Liver (tissue), 9 donors: Measurements from ENCODE around the gene EXOC6B. TPM values are rescaled to one million over a fixed set of nuclear protein-coding genes. Genes with fewer than 3 reads are reported as not detected.

Source experiments
- DNase-seq: peaks from one replicate; pipeline ENCODE4 v3.0.0-alpha.2; 2017; ENCODE audit warnings: low spot score
- H3K27ac ChIP-seq, 2 donors: one replicate each; pipeline ENCODE4 v1.7.0; 2013; ENCODE audit warnings: inconsistent platforms in 2 of 2, low read length in 2 of 2, control low read depth in 1 of 2, low read depth in 1 of 2, mild to moderate bottlenecking in 1 of 2
- H3K27me3 ChIP-seq, 4 donors: one replicate each; pipeline versions ENCODE4 v1.6.1 to v1.7.0; 2013; ENCODE audit warnings: low read length in 3 of 4, inconsistent platforms in 1 of 4, mild to moderate bottlenecking in 1 of 4, moderate library complexity in 1 of 4; ENCODE audit not compliant: control insufficient read depth in 4 of 4, insufficient read depth in 4 of 4
- H3K36me3 ChIP-seq, 4 donors: one replicate each; pipeline versions ENCODE4 v1.6.1 to v1.7.0; 2013; ENCODE audit warnings: low read length in 3 of 4, mild to moderate bottlenecking in 3 of 4, low read depth in 1 of 4, moderate library complexity in 1 of 4; ENCODE audit not compliant: control insufficient read depth in 4 of 4, insufficient read depth in 3 of 4
- H3K4me1 ChIP-seq, 4 donors: one replicate each; pipeline versions ENCODE4 v1.6.1 to v1.7.0; 2013; ENCODE audit warnings: low read length in 3 of 4, mild to moderate bottlenecking in 3 of 4, moderate library complexity in 1 of 4; ENCODE audit not compliant: control insufficient read depth in 4 of 4, insufficient read depth in 4 of 4
- H3K4me3 ChIP-seq, 3 donors: one replicate each; pipeline versions ENCODE4 v1.6.1 to v1.7.0; 2013; ENCODE audit warnings: low read length in 3 of 3, control low read depth in 1 of 3, low read depth in 1 of 3, mild to moderate bottlenecking in 1 of 3
- H3K9ac ChIP-seq, 2 donors: one replicate each; pipeline ENCODE4 v1.7.0; 2013; ENCODE audit warnings: low read length in 2 of 2, mild to moderate bottlenecking in 2 of 2, moderate library complexity in 2 of 2, control low read depth in 1 of 2, low read depth in 1 of 2
- H3K9me3 ChIP-seq, 4 donors: one replicate each; pipeline versions ENCODE4 v1.6.1 to v1.7.0; 2013; ENCODE audit warnings: low read length in 3 of 4; ENCODE audit not compliant: control insufficient read depth in 4 of 4
- CTCF ChIP-seq: fragments of 150-350 bp; IDR thresholded peaks from 2 replicates; pipeline ENCODE4 v1.5.1; 2017; ENCODE audit warnings: improper control_type of control experiment, low read depth, low read length; ENCODE audit not compliant: missing input control
- EGR1 ChIP-seq, 2 donors: IDR thresholded peaks; 2 replicates each; pipeline ENCODE4 v1.6.1; 2016 to 2018; ENCODE audit warnings: antibody characterized with exemption in 2 of 2, low read depth in 2 of 2
- FOXA2 ChIP-seq: IDR thresholded peaks from 2 replicates; pipeline ENCODE4 v1.6.1; 2016; ENCODE audit warnings: antibody characterized with exemption
- GABPA ChIP-seq, 2 donors: IDR thresholded peaks in 1 of 2; conservative IDR thresholded peaks in 1 of 2; 2 replicates each; pipeline ENCODE4 v1.6.1; 2016; ENCODE audit warnings: antibody characterized with exemption in 2 of 2, mild to moderate bottlenecking in 1 of 2, moderate library complexity in 1 of 2
- HNF4G ChIP-seq: IDR thresholded peaks from 2 replicates; pipeline ENCODE4 v1.6.1; 2016; ENCODE audit warnings: antibody characterized with exemption
- JUND ChIP-seq, 2 donors: IDR thresholded peaks; 2 replicates each; pipeline ENCODE4 v1.6.1; 2016; ENCODE audit warnings: antibody characterized with exemption in 2 of 2
- NR2F2 ChIP-seq: IDR thresholded peaks from 2 replicates; pipeline ENCODE4 v1.6.1; 2016; ENCODE audit warnings: antibody characterized with exemption
- RAD21 ChIP-seq, 2 donors: IDR thresholded peaks; 2 replicates each; pipeline ENCODE4 v1.6.1; 2016; ENCODE audit warnings: antibody characterized with exemption in 2 of 2, mild to moderate bottlenecking in 2 of 2
- REST ChIP-seq: IDR thresholded peaks from 2 replicates; pipeline ENCODE4 v1.6.1; 2016; ENCODE audit warnings: antibody characterized with exemption, mild to moderate bottlenecking
- RXRA ChIP-seq, 2 donors: IDR thresholded peaks; 2 replicates each; pipeline ENCODE4 v1.6.1; 2017 to 2018; ENCODE audit warnings: antibody characterized with exemption in 2 of 2, mild to moderate bottlenecking in 1 of 2
- SP1 ChIP-seq: IDR thresholded peaks from 2 replicates; pipeline ENCODE4 v1.6.1; 2018; ENCODE audit warnings: antibody characterized with exemption, mild to moderate bottlenecking
- TAF1 ChIP-seq: conservative IDR thresholded peaks from 2 replicates; pipeline ENCODE4 v1.6.1; 2016; ENCODE audit warnings: antibody characterized with exemption, mild to moderate bottlenecking
- YY1 ChIP-seq: IDR thresholded peaks from 2 replicates; pipeline ENCODE4 v1.6.1; 2016; ENCODE audit warnings: antibody characterized with exemption, mild to moderate bottlenecking
- ZBTB33 ChIP-seq: IDR thresholded peaks from 2 replicates; pipeline ENCODE4 v1.6.1; 2016; ENCODE audit warnings: antibody characterized with exemption
- WGBS: extraction: QIAGEN DNeasy Blood & Tissue Kit; methylation state at CpG from one replicate; pipeline ENCODE4 v1.1.7; 2013; 5-methylcytosine and 5-hydroxymethylcytosine counted together
- polyA plus RNA-seq, 2 donors: library from polyadenylated mRNA; stranded (reverse) in 1 of 2; unstranded in 1 of 2; fragments of 200-250 nt in 1 of 2; fragments of >200 nt in 1 of 2; fragmentation: Nextera tagmentation in 1 of 2; extraction: Ambion mirVana in 1 of 2; gene quantifications; one replicate each; pipeline versions ENCODE4 v1.2.1 to v1.2.3, GENCODE V29; 2013 to 2015
- total RNA-seq, 2 donors: library from RNA; depleted of rRNA; stranded (reverse); fragments of >200 nt; gene quantifications; one replicate each; pipeline ENCODE4 v1.2.3, GENCODE V29; 2014
- TF ChIP-seq, protein P1 (sequence below): IDR thresholded peaks from 2 replicates; pipeline ENCODE4 v1.6.1; 2016; ENCODE audit warnings: antibody characterized with exemption
- TF ChIP-seq, protein P2 (sequence below): IDR thresholded peaks from 2 replicates; pipeline ENCODE4 v1.6.1; 2016; ENCODE audit warnings: antibody characterized with exemption
- donor health status: healthy.
- donor health status: healthy.
- donor health status: healthy.
- donor health status: healthy.
- donor health status: healthy.

EXOC6B gene
- total and polyA plus RNA-seq, 4 donors: 1.7 to 9.5 (median 5.5) TPM

DNA sequence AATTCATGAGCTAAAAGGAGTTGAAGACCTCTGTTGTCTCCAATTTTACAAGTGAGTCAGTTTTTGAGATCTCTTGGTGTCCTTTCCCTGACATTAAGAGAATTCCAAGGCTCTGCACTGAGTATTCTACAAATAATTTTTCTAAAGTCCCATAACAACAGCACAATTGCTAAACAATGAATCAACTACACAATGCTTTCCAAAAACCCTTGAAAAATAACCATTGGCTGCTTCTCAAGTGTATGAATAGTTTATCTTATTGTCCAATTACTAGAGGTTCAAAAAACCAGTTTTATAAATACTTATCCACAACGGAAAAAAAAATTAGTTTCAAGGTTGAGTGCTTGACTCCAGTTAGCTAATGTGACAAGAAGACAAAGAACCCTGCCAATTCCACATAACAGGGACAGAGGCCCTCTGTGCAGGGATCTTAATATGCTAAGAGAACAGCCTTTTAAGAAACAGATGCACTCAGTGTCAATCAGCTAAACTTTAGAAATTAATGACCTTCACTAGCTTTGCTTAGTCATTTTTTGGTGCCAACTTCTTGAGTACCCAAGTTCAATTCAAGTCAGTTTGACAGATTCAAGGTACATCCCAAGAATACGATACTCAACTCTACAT, 411.6 kb downstream of the EXOC6B start (continued):
- no peak for TF ChIP-seq REST
- TF ChIP-seq HNF4G: no peak
- TF ChIP-seq, protein P1, sequence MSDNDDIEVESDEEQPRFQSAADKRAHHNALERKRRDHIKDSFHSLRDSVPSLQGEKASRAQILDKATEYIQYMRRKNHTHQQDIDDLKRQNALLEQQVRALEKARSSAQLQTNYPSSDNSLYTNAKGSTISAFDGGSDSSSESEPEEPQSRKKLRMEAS: no peak
- no peak for TF ChIP-seq EGR1 (IDR thresholded peaks at IDR 0.05; ENCODE audit: low read depth in 2 of 2)
- TF ChIP-seq RAD21 (IDR thresholded peaks at IDR 0.05): no peak

GRCh38 chr2:72413716-72414115, 412.1 kb downstream of the EXOC6B start:
- Histone ChIP-seq H3K9ac (no peak overlapping the region), H3K4me3 (no peak overlapping the region), H3K9me3 (no peaks in the 10 kb centered on the region), H3K27me3 (no peaks in the 10 kb centered on the region), H3K27ac (no peak overlapping the region), H3K36me3 (peaks cover 0 to 2% (median 0%) of the 10 kb centered on the region in 4 donors), H3K4me1 (no peaks in the 10 kb centered on the region)
- TF ChIP-seq, protein P1: no peak
- TF ChIP-seq ZBTB33: no peak
- no peak for TF ChIP-seq RXRA (IDR thresholded peaks at IDR 0.05)
- TF ChIP-seq TAF1: no peak
- no peak for TF ChIP-seq JUND (IDR thresholded peaks at IDR 0.05)
- TF ChIP-seq EGR1 (IDR thresholded peaks at IDR 0.05; ENCODE audit: low read depth in 2 of 2): no peak
- no peak for TF ChIP-seq SP1
- no peak for TF ChIP-seq YY1
- TF ChIP-seq NR2F2: no peak
- no peak for TF ChIP-seq GABPA (IDR thresholded peaks at IDR 0.05 in 1 of 2, conservative IDR thresholded peaks at IDR 0.05 in 1 of 2)
- TF ChIP-seq FOXA2: no peak
- no peak for TF ChIP-seq CTCF
- no peak for TF ChIP-seq REST
- TF ChIP-seq, protein P2, sequence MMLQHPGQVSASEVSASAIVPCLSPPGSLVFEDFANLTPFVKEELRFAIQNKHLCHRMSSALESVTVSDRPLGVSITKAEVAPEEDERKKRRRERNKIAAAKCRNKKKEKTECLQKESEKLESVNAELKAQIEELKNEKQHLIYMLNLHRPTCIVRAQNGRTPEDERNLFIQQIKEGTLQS: no peak
- no peak for DNase-seq
- WGBS: 91% methylated on average over 1 of the region's 1 CpG
